Activated CD4-positive, alpha-beta T cell treated with anti-CD3 and anti-CD28 coated beads for 36 hours (primary cell): Measurements from ENCODE around the gene SLC5A3. TPM values are rescaled to one million over a fixed set of nuclear protein-coding genes. Genes with fewer than 3 reads are reported as not detected.

ENCODE experiments used
- ATAC-seq: fragments of 200-7000 bp; cut with Tn5 transposase; one replicate; pipeline ENCODE4 v1.10.0; 2021; ENCODE audit warnings: mild to moderate bottlenecking, moderate library complexity
- CTCF ChIA-PET: fragments of 350-600 bp; sonication (Branson Sonifier 250); formaldehyde crosslinking; loops from one replicate; lab custom pipeline; 2021; ENCODE audit warnings: antibody characterized with exemption; lab: Charles Lee
- POLR2A ChIA-PET: fragments of 350-600 bp; sonication (Branson Sonifier 250); formaldehyde crosslinking; loops from one replicate; lab custom pipeline; 2021; ENCODE audit warnings: antibody characterized with exemption, inconsistent platforms; lab: Charles Lee
- DNase-seq: peaks from one replicate; pipeline ENCODE4 v3.0.0-alpha.2; 2020
- H3K27ac Mint-ChIP-seq: one replicate; pipeline ENCODE4 v1.8.0; 2021; ENCODE audit warnings: mixed read lengths
- H3K27me3 Mint-ChIP-seq: one replicate; pipeline ENCODE4 v1.8.0; 2021; ENCODE audit warnings: mixed read lengths
- H3K36me3 Mint-ChIP-seq: one replicate; pipeline ENCODE4 v1.8.0; 2021; ENCODE audit warnings: low read depth, mixed read lengths
- H3K4me1 Mint-ChIP-seq: one replicate; pipeline ENCODE4 v1.8.0; 2021; ENCODE audit warnings: mixed read lengths
- H3K4me3 Mint-ChIP-seq: one replicate; pipeline ENCODE4 v1.8.0; 2021; ENCODE audit warnings: mild to moderate bottlenecking, moderate library complexity, mixed read lengths
- H3K9me3 Mint-ChIP-seq: one replicate; pipeline ENCODE4 v1.8.0; 2021; ENCODE audit warnings: low read depth, mixed read lengths
- intact Hi-C, 2 experiments: fragments of 100-400 bp; cut with DNase I in 1 of 2; cut with micrococcal nuclease in 1 of 2; formaldehyde crosslinking; loops; one replicate each; pipeline versions ENCODE4 v1.14.2 to v1.15.1; 2022 to 2024; cut with DNase I, micrococcal nuclease
- total RNA-seq, 2 experiments: library from RNA; stranded (reverse); gene quantifications; one replicate each; pipeline ENCODE4 v1.2.3, GENCODE V29; 2021

SLC5A3 gene
- total RNA-seq, 2 experiments from 2014 or later = 18.2 to 22.9 TPM

DNA sequence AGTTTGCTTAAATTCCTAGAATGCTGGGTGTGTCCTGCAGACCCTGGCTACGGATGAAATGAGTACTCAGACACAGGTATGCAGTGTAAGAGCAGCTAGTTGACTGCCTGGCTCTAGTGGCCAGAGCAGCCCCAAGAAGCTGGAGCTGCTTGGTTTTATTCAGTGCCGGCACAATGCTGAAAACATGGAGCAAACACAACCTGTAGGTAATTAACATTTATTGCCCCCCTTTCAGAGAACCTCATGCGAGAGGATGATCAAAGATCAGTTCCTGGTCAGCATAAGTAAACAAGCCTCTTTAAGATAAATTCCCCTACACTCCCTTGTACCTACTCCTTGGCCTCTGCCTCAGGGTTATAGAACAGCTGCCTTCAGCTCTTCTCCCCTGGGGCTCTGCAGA, 43.2 kb downstream of the SLC5A3 start:
- peaks cover 46% of the 10 kb centered on the region for H3K36me3 Mint-ChIP-seq
- no peak overlapping the region for H3K4me3 Mint-ChIP-seq
- CTCF ChIA-PET = no interaction called here
- ATAC-seq (no peak), DNase-seq (no peak)
- POLR2A ChIA-PET = no interaction called here
- no peaks in the 10 kb centered on the region for H3K9me3 Mint-ChIP-seq
- H3K27me3 Mint-ChIP-seq = no peaks in the 10 kb centered on the region
- no peak overlapping the region for H3K27ac Mint-ChIP-seq
- intact Hi-C loops = no loop called here
- H3K4me1 Mint-ChIP-seq = peaks cover 43% of the 10 kb centered on the region

DNA sequence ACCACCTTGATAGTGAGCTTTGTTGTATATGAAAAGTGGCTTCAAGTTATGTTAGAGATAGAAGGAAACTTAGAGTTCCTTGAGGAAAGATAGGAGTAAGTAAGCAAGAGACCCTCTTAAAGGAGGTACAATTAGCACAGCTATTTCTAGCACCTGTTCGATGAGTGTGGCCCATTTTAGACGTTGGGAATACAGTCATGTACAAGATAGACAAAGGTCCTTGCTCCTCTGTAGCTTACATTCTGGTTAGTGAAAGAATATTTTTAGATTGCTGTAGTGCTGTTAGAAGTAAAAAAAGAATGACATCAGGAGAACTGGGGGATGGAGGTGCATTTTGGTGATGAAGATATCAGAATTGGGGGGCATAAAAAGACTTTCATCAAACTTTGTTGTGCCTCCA, 47.5 kb downstream of the SLC5A3 start:
- intact Hi-C loops = no loop called here
- H3K27ac Mint-ChIP-seq = no peak overlapping the region
- ChIA-PET CTCF (interaction anchor here (0.7 to 1.6 kb wide), 8 partner anchors 8 to 198 kb away, joined by 3 to 5 read pairs (median 3); no protein-coding TSS in a partner anchor), POLR2A (no interaction called here)
- peaks cover 41% of the 10 kb centered on the region for H3K4me1 Mint-ChIP-seq
- H3K36me3 Mint-ChIP-seq = peaks cover 49% of the 10 kb centered on the region
- no peak overlapping the region for H3K4me3 Mint-ChIP-seq
- no peak for DNase-seq
- H3K9me3 Mint-ChIP-seq = no peaks in the 10 kb centered on the region
- no peaks in the 10 kb centered on the region for H3K27me3 Mint-ChIP-seq
- no peak for ATAC-seq

- POLR2A ChIA-PET = no interaction called here
- CTCF ChIA-PET = interaction anchor here (1.1 to 1.6 kb wide), 2 partner anchors 13 kb away, joined by 3 to 5 read pairs; no protein-coding TSS in a partner anchor
- Mint-ChIP-seq H3K36me3 (peaks cover 52% of the 10 kb centered on the region), H3K27ac (no peak overlapping the region), H3K27me3 (no peaks in the 10 kb centered on the region), H3K4me3 (no peak overlapping the region), H3K4me1 (peaks cover 49% of the 10 kb centered on the region), H3K9me3 (no peaks in the 10 kb centered on the region)
- DNase-seq = no peak
- no peak for ATAC-seq
- intact Hi-C loops = no loop called here
Observed at GRCh38 chr21:34122047-34122446, 48.7 kb downstream of the SLC5A3 start.

Other genes with a start within 250 kb of the SLC5A3 start
- gene ATP5PO, start 157.8 kb upstream of the SLC5A3 start, total RNA-seq = 100 to 1,000 TPM; 177 to 238 TPM
- gene MRPS6, start within 50 bp of the SLC5A3 start, total RNA-seq = 100 to 1,000 TPM; 102 to 117 TPM